Nucleus accumbens (tissue), 56 donors: ENCODE results near the gene CFAP46.

Experiments used
- DNase-seq, 56 donors: peaks; one replicate each; lab custom pipeline; 2025; lab: John Stamatoyannopoulos, UW

The CFAP46 gene

GRCh38 chr10:132946806-132947546 lies 4.6 kb upstream of the CFAP46 start:
- peak in 1 of 56 donors; percentile 16 for DNase-seq

- DNase-seq: no peak
Observed at GRCh38 chr10:132946311-132946710, 3.9 kb upstream of the CFAP46 start.

- DNase-seq: no peak
Observed at GRCh38 chr10:132945894-132946255, 3.5 kb upstream of the CFAP46 start.

- no peak for DNase-seq
Observed at GRCh38 chr10:132945125-132945893, 2.9 kb upstream of the CFAP46 start.

- no peak for DNase-seq
Observed at GRCh38 chr10:132944510-132944909, 2.1 kb upstream of the CFAP46 start.

GRCh38 chr10:132943791-132944404 lies 1.5 kb upstream of the CFAP46 start:
- DNase-seq: no peak

GRCh38 chr10:132943058-132943790 lies 854 bp upstream of the CFAP46 start:
- no peak for DNase-seq

GRCh38 chr10:132941640-132942051 lies 724 bp downstream of the CFAP46 start:
- no peak for DNase-seq

GRCh38 chr10:132940791-132941465 lies 1.4 kb downstream of the CFAP46 start:
- DNase-seq: no peak

GRCh38 chr10:132939957-132940790 lies 2.2 kb downstream of the CFAP46 start:
- peak in 31 of 56 donors; percentile 4 to 67 (median 26) for DNase-seq

GRCh38 chr10:132939378-132939955 lies 2.9 kb downstream of the CFAP46 start:
- DNase-seq: no peak

GRCh38 chr10:132938472-132939339 lies 3.7 kb downstream of the CFAP46 start:
- no peak for DNase-seq

- DNase-seq: no peak
Observed at GRCh38 chr10:132937861-132938260, 4.5 kb downstream of the CFAP46 start.

GRCh38 chr10:132934953-132935352 lies 7.4 kb downstream of the CFAP46 start:
- DNase-seq: no peak

- DNase-seq: no peak
Observed at GRCh38 chr10:132933308-132934042, 8.9 kb downstream of the CFAP46 start.

- no peak for DNase-seq
Observed at GRCh38 chr10:132932461-132933307, 9.7 kb downstream of the CFAP46 start.
